Measurements from ENCODE around the gene SCAMP3.

DNA sequence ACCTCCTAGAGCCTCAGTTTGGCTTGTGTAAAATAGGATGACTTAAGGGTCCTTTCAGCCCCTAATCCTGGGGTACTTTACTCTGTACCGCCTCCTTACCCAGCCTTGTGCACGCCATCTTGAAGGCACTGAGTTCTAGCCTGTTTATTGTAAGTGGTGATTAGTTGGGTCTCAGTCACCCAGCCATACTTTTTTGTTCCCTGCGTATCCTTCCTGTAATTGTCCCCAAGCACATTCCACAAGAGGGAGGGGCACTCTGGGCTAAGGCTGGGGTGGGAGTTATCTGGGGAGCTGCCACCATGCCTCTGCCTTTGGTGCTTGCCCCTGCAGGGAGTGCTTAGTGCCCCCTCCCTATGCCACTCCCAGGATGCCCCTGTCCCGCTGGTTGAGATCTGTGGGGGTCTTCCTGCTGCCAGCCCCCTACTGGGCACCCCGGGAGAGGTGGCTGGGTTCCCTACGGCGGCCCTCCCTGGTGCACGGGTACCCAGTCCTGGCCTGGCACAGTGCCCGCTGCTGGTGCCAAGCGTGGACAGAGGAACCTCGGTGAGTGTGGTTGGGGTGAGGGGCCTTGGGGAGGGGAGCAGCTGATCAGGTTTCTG is 47.4 kb upstream of the SCAMP3 start:
- TF ChIP-seq, protein P1, sequence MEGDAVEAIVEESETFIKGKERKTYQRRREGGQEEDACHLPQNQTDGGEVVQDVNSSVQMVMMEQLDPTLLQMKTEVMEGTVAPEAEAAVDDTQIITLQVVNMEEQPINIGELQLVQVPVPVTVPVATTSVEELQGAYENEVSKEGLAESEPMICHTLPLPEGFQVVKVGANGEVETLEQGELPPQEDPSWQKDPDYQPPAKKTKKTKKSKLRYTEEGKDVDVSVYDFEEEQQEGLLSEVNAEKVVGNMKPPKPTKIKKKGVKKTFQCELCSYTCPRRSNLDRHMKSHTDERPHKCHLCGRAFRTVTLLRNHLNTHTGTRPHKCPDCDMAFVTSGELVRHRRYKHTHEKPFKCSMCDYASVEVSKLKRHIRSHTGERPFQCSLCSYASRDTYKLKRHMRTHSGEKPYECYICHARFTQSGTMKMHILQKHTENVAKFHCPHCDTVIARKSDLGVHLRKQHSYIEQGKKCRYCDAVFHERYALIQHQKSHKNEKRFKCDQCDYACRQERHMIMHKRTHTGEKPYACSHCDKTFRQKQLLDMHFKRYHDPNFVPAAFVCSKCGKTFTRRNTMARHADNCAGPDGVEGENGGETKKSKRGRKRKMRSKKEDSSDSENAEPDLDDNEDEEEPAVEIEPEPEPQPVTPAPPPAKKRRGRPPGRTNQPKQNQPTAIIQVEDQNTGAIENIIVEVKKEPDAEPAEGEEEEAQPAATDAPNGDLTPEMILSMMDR (conservative IDR thresholded peaks at IDR 0.05; ENCODE audit: low read depth in 2 of 2) = no peak
- TF ChIP-seq EZH2 (IDR thresholded peaks at IDR 0.05; ENCODE audit: low read depth, unreplicated experiment) = no peak
- TF ChIP-seq POLR2AphosphoS5 (IDR thresholded peaks at IDR 0.05; ENCODE audit: low read depth) = no peak
